HG02588 (cell line): ENCODE measurements around the gene STARD5.

Source experiments
- ATAC-seq: cut with Tn5 transposase; IDR thresholded peaks from one replicate; pipeline ENCODE4 v1.9.1; 2021; ENCODE audit warnings: mild to moderate bottlenecking, moderate library complexity; ENCODE audit not compliant: unreplicated experiment

STARD5 gene

GRCh38 chr15:81294516-81294880, 29.4 kb downstream of the STARD5 start:
- no peak for ATAC-seq

- ATAC-seq, result peak; percentile 61
Observed at GRCh38 chr15:81293728-81294515, 30.0 kb downstream of the STARD5 start.

DNA sequence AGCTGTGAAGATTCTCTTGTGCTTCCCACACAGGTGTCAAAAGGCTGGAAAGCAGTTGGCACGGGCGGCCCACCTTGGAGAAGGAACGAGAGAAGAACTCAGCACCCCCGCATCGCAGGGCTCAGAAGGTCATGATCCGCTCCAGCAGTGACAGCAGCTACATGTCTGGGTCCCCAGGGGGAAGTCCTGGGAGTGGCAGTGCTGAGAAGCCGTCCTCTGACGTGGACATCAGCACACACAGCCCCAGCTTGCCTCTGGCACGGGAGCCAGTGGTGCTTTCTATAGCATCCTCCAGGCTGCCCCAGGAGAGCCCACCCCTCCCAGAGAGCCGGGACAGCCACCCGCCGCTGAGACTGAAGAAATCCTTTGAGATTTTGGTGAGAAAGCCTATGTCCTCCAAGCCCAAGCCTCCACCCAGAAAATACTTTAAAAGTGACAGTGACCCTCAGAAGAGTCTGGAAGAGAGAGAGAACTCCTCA, 31.4 kb downstream of the STARD5 start:
- peak; percentile 29 for ATAC-seq

DNA sequence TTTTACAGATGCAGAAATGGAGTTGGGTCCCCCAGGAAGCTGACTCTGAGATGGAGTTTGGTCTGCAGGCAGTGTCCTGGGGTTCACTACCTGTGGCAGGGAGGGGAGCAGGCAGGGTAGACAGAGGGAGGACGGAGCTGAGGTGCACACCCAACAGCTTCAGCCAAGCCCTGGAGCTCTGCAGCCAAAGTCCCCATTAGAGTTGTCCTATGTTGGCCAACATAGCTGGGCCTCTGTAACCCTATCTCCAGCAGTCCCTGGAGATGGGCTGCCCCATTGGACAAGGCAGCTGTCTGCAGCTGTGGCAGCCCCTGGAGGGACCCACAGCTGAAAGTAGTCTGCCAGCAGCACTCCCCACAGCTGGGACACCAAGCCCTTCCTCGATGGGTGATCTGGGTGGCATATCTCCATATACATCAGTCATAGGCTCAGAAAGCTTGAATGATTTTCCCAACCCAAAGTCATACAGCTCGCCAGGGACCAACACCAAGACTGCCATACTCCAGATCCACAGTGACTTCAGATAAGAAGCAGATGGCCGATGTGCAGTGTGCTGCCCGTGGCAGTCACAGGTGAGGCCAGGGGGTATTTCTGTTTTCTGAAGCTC, 31.9 kb downstream of the STARD5 start:
- ATAC-seq, result no peak

- no peak for ATAC-seq
Observed at GRCh38 chr15:81289910-81290309, 34.0 kb downstream of the STARD5 start.

DNA sequence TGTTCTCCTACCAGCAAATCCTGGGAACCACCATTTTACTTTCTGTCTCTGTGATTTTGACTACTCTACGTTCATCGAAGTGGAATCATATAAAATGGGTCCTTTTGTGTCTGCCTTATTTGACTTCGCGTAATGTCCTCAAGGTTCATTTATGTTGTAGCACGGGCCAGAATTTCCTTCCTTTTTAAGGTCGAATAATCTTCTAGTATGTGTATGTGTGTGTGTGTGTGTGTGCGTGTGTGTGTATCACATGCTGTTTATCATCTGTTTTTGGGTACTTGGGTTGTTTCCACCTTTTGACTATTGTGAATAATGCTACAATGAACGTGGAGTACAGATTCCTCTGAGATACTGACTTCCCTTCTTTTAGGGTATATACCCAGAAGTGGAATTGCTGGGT, 35.3 kb downstream of the STARD5 start:
- ATAC-seq, result no peak

DNA sequence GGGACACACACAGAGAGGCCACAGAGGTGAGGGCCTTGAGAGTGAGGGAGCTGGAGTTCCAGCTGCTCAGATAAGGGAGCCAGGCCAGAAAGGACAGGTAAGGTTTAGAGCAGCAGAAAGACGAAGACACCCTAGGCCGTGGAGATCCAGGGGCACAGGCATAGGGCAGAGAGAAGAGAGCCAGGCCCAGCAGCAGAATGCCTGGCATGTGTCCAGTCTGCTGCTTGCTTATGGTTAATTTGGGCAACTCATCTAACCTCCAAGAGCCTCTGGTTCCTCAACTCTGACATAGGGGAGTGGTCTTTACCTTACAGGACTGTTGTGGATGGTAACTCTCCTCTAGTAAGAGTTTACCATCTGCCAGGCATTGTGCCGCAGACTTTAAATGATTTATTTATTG, 35.9 kb downstream of the STARD5 start:
- ATAC-seq, result no peak

- ATAC-seq, result no peak
Observed at GRCh38 chr15:81286621-81287121, 37.3 kb downstream of the STARD5 start.

DNA sequence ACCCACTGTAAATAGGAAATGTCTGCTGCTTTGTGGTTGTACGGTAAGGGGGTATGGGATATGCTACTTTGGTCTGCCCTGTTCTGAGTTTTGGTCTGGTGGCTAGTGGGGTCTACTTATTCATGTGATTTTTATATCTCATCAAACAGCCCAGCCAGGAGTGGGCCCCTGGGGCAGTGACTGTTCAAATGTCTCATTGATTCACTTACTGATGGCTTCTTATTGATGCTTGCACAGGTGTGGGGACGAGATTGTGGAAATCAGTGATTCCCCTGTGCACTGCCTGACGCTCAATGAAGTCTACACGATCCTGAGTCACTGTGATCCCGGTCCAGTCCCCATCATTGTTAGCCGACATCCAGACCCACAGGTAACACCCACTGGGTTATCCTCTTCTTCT, 38.5 kb downstream of the STARD5 start:
- no peak for ATAC-seq

DNA sequence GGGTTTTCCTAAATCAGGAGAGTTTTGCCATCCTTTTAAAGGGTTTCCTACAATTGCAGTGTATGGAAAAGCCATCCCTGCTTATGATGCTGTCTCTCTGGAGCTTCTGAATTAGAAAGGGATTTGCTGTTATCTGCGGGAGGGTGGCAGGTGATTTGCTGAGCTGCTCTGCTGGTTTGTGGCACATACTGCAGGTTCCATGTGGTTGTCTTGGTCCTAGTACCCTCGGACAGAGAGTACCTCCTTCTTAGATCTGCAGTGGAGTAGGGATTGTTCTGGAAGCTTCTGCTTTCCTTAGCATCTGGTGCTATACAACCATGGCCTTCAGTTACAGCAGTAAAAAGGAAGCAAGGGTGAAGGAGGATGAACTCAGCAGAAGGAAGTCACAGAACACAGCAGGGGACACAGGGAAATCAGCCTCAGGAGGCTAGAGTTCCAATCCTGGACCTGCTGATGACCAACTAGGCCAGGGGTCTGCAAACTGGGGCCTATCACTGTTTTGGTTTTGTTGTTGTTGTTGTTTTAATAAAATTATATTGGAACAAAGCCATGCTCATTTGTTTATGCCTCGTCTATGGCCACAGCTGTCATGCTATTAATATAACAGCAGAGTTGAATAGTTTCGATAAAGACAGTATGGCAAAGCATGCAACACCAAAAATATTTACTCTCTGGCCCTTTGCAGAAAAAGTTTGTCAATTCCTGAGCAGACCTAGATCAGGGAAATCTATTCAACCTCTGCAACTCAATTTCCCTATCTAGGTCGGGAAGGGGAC, 39.5 kb downstream of the STARD5 start:
- no peak for ATAC-seq

- no peak for ATAC-seq
Observed at GRCh38 chr15:81282911-81283310, 41.0 kb downstream of the STARD5 start.

DNA sequence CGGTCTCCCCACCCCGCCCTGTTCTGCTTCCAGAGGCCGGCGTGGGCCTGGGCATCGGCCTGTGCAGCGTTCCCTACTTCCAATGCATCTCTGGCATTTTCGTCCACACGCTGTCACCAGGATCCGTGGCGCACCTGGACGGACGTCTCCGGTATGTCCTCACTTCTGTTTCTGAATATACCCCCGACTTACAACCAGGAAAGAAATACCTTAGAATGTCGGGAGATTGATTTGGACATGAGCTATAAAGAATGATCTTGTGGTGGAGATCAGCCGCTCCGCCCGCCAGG, 41.4 kb downstream of the STARD5 start:
- ATAC-seq, result no peak

GRCh38 chr15:81281766-81282605, 42.0 kb downstream of the STARD5 start:
- no peak for ATAC-seq

GRCh38 chr15:81281456-81281735, 42.5 kb downstream of the STARD5 start:
- no peak for ATAC-seq

- no peak for ATAC-seq
Observed at GRCh38 chr15:81280696-81281455, 43.1 kb downstream of the STARD5 start.

GRCh38 chr15:81279621-81280485, 44.1 kb downstream of the STARD5 start:
- no peak for ATAC-seq

GRCh38 chr15:81278306-81279029, 45.5 kb downstream of the STARD5 start:
- ATAC-seq, result no peak

- ATAC-seq, result no peak
Observed at GRCh38 chr15:81277851-81278250, 46.1 kb downstream of the STARD5 start.

DNA sequence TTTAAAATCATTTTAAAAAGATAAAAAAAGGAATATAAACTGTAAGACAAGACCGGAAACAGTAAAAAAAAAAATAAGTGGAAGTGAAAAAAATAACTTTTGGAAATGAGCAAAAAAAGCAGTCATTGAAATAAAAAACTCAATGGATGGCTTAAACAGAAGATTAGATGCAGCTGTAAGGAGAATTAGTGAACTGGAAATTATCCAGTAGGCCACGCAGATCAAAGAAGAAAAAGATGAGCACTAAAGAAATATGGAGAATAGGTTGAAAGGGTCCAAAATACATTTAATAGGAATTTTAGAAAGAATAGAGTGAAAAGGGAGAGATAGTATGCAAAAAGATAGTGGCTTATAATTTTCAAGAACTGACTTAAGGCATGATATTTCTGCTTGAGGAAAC, 47.0 kb downstream of the STARD5 start:
- ATAC-seq, result no peak
